Measurements from ENCODE around the gene DDX1.

GRCh38 chr2:15594291-15595256 lies 2.9 kb downstream of the DDX1 start:
- TF ChIP-seq POLR2A (IDR thresholded peaks at IDR 0.05) (no peak), POLR2AphosphoS5 (IDR thresholded peaks at IDR 0.05) (no peak)
